Thyroid gland (tissue), 4 donors: ENCODE measurements around the gene PSTPIP1. TPM values are rescaled to one million over a fixed set of nuclear protein-coding genes. Genes with fewer than 3 reads are reported as not detected.

Experiments used
- DNase-seq, 2 donors: peaks; one replicate each; pipeline ENCODE4 v3.0.0-alpha.2; 2019
- H3K27ac ChIP-seq, 3 donors: fragments of 200-600 bp; sonication (generic); 1 replicate in 2 of 3; 2 replicates in 1 of 3; pipeline ENCODE4 v1.5.1; 2016 to 2019; ENCODE audit warnings: mild to moderate bottlenecking in 1 of 3, moderate library complexity in 1 of 3
- H3K27me3 ChIP-seq: fragments of 200-600 bp; sonication (generic); one replicate; pipeline ENCODE4 v1.5.1; 2019
- H3K36me3 ChIP-seq, 2 donors: fragments of 200-600 bp; sonication (generic); one replicate each; pipeline ENCODE4 v1.5.1; 2016 to 2019
- H3K4me1 ChIP-seq, 2 donors: fragments of 200-600 bp; sonication (generic); one replicate each; pipeline ENCODE4 v1.5.1; 2017 to 2019
- H3K4me3 ChIP-seq, 3 donors: fragments of 200-600 bp; sonication (generic); replicated peaks in 1 of 3; 1 replicate in 2 of 3; 2 replicates in 1 of 3; pipeline ENCODE4 v1.5.1; 2016; ENCODE audit warnings: mild to moderate bottlenecking in 1 of 3
- H3K9me3 ChIP-seq: fragments of 200-600 bp; sonication (generic); one replicate; pipeline ENCODE4 v1.5.1; 2017
- POLR2A ChIP-seq, 2 donors: fragments of 450-650 bp; IDR thresholded peaks; one replicate each; pipeline ENCODE4 v1.6.1; 2017; ENCODE audit warnings: antibody characterized with exemption in 2 of 2, mild to moderate bottlenecking in 2 of 2, moderate library complexity in 1 of 2
- WGBS, 2 donors: methylation state at CpG; one replicate each; pipeline ENCODE4 v1.1.5; 2017; 5-methylcytosine and 5-hydroxymethylcytosine counted together
- intact Hi-C: fragments of 100-400 bp; cut with DNase I; formaldehyde crosslinking; loops from one replicate; pipeline ENCODE4 v1.15.1; 2023
- total RNA-seq, 4 donors: library from RNA; depleted of rRNA; stranded (reverse); fragments of >200 nt; gene quantifications; one replicate each; pipeline ENCODE4 v1.2.3, GENCODE V29; 2016
- TF ChIP-seq, protein P1 (sequence below), 6 experiments: fragments of 200-600 bp in 3 of 6; fragments of 450-650 bp in 3 of 6; sonication (generic) in 3 of 6; IDR thresholded peaks; one replicate each; pipeline ENCODE4 v1.5.1; 2016 to 2019; ENCODE audit warnings: antibody characterized with exemption in 6 of 6, mild to moderate bottlenecking in 2 of 6, inconsistent platforms in 1 of 6, moderate library complexity in 1 of 6

PSTPIP1 gene
- total RNA-seq, 4 donors from 2014 or later = 1.4 to 6.9 (median 3.7) TPM

DNA sequence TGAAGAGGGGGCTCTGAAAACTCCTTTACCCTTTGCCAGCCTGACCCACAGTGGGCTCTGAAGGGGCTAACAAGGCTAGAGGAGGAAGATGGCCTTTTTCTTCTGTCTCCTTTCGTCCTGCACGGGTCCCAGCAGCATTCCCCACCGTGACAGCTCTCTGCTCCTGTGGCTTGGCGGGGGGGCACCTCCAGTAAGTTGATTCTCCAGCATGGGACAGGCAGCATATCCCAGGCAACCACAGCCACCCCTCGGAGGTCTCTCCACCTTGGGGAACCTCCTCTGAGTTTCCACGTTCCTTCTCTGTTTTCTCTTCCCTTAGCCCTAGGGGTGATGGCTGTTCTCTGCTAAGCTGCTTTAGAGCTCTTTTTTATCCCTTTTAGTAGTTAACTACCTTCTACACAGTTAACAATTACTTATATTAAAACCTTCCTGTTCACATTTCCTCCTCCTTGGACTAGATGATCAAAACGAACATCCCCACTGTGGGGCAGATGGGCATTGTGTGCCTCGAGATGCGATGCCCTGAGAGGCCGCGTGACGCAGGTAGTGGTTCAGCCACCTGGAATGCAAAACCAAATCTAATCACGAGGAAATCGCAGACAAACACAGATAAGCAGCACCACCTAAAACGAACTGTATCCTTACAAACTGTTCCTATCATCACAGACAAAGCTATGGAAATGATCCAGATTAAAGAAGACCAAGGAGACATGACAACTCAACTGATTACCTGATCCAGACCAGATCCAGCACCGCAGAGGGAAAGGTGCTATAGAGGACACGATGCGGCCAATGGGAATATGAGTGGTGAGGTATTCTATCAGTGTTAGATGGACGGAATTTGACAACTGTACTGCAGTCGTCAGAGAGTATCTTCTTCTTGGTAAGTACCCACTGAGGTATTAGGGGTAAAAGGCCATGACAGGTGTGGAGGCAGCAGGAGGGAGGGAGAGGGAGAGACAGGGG, 48.3 kb downstream of the PSTPIP1 start:
- H3K9me3 ChIP-seq = no peaks in the 10 kb centered on the region
- WGBS, 2 donors = 86 to 89% methylated on average over 20 of the region's 20 CpGs
- intact Hi-C loops = no loop called here
- H3K4me3 ChIP-seq = no peak overlapping the region
- TF ChIP-seq, protein P1, sequence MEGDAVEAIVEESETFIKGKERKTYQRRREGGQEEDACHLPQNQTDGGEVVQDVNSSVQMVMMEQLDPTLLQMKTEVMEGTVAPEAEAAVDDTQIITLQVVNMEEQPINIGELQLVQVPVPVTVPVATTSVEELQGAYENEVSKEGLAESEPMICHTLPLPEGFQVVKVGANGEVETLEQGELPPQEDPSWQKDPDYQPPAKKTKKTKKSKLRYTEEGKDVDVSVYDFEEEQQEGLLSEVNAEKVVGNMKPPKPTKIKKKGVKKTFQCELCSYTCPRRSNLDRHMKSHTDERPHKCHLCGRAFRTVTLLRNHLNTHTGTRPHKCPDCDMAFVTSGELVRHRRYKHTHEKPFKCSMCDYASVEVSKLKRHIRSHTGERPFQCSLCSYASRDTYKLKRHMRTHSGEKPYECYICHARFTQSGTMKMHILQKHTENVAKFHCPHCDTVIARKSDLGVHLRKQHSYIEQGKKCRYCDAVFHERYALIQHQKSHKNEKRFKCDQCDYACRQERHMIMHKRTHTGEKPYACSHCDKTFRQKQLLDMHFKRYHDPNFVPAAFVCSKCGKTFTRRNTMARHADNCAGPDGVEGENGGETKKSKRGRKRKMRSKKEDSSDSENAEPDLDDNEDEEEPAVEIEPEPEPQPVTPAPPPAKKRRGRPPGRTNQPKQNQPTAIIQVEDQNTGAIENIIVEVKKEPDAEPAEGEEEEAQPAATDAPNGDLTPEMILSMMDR (IDR thresholded peaks at IDR 0.05) = no peak
- no peak for TF ChIP-seq POLR2A (IDR thresholded peaks at IDR 0.05)
- H3K36me3 ChIP-seq = peaks cover 14 to 36% of the 10 kb centered on the region in 2 donors
- H3K27me3 ChIP-seq = no peaks in the 10 kb centered on the region
- no peak overlapping the region for H3K27ac ChIP-seq
- no peak for DNase-seq
- peaks cover 0 to 7% of the 10 kb centered on the region in 2 donors for H3K4me1 ChIP-seq

DNA sequence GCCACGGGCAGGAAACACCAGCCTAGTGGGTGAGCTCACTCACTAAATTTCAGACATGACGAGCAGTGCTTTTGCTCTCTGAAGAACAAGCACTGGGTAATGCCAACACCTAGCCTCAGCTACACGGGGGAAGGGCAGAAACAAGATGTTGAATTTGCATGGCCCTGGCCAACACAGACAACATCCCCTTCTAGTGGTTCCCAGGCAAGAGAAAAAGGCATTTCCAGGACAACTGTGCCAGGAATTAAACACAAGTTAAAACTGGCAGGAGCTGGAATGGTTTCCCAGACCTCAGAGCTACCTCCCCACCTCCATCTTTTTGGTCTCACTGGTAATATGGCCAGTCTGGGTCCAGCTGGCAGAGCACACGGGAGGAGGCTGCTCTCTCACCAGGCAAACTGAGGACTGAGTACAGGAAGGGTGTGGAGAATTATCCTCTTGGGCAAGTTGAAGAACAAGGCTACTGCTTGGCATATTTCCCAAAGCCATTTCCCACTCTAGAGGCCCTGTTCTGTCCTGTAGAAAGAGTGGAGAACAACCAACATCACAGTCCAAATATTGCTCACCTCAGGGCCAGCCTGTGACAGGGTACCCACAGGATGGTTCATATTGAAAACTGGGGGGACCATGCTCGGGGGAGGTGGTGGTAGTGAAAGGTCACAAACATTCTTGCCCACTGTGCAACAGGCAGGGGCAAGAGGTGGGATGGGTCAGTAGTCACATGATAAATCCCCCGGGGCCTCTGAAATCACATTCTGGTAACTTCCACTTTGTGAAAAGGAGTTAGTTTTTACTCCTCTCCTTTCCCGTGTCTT, 49.5 kb downstream of the PSTPIP1 start:
- Histone ChIP-seq H3K4me3 (no peak overlapping the region), H3K9me3 (no peaks in the 10 kb centered on the region), H3K36me3 (peaks cover 14 to 29% of the 10 kb centered on the region in 2 donors), H3K27ac (no peak overlapping the region), H3K4me1 (peaks cover 0 to 7% of the 10 kb centered on the region in 2 donors), H3K27me3 (no peaks in the 10 kb centered on the region)
- WGBS, 2 donors = 79 to 85% methylated on average over 7 of the region's 7 CpGs
- intact Hi-C loops = no loop called here
- TF ChIP-seq, protein P1 (IDR thresholded peaks at IDR 0.05) = no peak
- no peak for TF ChIP-seq POLR2A (IDR thresholded peaks at IDR 0.05)
- DNase-seq = no peak

DNA sequence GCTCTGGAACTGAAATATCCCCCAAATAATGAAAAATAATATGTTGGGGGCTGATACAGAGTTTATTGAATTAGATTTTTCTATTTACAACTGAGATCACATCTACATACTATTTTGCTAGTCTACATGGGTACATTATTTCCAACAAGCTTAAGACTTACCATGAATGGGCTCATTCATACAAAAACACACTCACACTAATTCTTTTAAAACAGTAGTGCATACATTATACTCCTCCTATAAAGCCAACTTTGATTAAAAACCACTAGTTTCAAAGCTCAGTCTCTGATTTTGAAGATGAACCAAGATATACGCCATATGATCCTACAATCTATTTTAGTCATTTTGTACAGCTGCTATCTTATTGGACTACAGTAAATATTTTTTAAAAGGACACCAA, 51.1 kb downstream of the PSTPIP1 start:
- H3K27ac ChIP-seq = no peak overlapping the region
- H3K4me1 ChIP-seq = peaks cover 0 to 7% of the 10 kb centered on the region in 2 donors
- WGBS, 2 donors = 100% methylated on average over 1 of the region's 1 CpG
- H3K4me3 ChIP-seq = no peak overlapping the region
- H3K36me3 ChIP-seq = peaks cover 14 to 29% of the 10 kb centered on the region in 2 donors
- no peak for DNase-seq
- TF ChIP-seq, protein P1 (IDR thresholded peaks at IDR 0.05) = no peak
- no peak for TF ChIP-seq POLR2A (IDR thresholded peaks at IDR 0.05)
- H3K27me3 ChIP-seq = no peaks in the 10 kb centered on the region
- intact Hi-C loops = no loop called here
- no peaks in the 10 kb centered on the region for H3K9me3 ChIP-seq

DNA sequence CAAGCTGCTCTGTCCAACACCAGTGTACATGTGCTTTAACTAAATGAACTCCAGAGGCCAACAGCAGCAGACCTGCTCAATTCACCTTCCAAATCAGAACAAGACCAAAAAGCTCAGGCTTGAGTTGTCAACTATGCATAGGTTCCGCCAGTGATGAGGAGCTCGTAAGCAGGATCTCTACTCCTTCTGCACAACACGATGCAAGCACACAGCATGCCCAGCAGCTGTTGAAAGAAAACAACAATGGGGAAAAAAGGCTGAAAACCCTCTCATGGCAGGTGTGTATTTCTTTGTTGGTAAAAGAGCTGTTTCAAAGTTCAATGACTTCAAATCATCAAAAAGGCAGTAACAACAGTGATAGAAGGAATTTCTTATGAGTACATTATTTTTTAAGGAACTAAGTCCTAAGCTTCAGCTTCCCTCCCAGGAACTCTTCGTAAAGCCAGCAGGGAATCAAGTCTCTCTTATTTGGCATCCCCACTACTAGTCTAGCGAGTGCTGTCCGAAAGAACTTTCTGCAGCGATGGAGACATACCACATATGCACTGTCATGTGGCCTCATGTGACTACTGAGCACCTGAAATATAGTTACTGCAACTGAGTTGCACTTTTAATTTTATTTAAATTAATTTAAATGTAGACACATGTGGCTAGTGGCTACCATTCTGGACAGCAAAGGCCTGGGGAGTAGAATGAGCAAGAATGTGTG, 51.9 kb downstream of the PSTPIP1 start:
- no peak for TF ChIP-seq POLR2A (IDR thresholded peaks at IDR 0.05)
- Histone ChIP-seq H3K27ac (no peak overlapping the region), H3K4me3 (no peak overlapping the region), H3K9me3 (no peaks in the 10 kb centered on the region), H3K4me1 (peaks cover 0 to 7% of the 10 kb centered on the region in 2 donors), H3K36me3 (peaks cover 15 to 37% of the 10 kb centered on the region in 2 donors), H3K27me3 (no peaks in the 10 kb centered on the region)
- no peak for DNase-seq
- WGBS, 2 donors = 94% methylated on average over 7 of the region's 7 CpGs
- intact Hi-C loops = no loop called here
